A549 treated with DMSO at 1 μM for 4 hours (cell line): Measurements from ENCODE around the gene PSMD2. TPM values are rescaled to one million over a fixed set of nuclear protein-coding genes. Genes with fewer than 3 reads are reported as not detected.

Experiments used
- total RNA-seq: library from RNA; stranded (reverse); fragments of 200-300 nt; extraction: Qiagen RNA extraction; gene quantifications from 5 replicates; pipeline ENCODE4 v1.2.3, GENCODE V29; 2022; ENCODE audit warnings: low read depth

The PSMD2 gene
- 315 to 419 TPM (median 334 TPM) in 5 replicates for total RNA-seq

GRCh38 chr3:184298759-184299487 is at the start of gene PSMD2:
PSMD2 (plus strand) TSS chr3:184299241; CDS start chr3:184299267, 26 bp downstream.

GRCh38 chr3:184249412-184250166 is 49.5 kb upstream of the PSMD2 start, which contains the start of gene EEF1AKMT4:
EEF1AKMT4 (plus strand) TSS chr3:184249672; CDS start chr3:184249695, 23 bp downstream.

GRCh38 chr3:184261270-184261853 is 37.7 kb upstream of the PSMD2 start, which contains the start of gene CAMK2N2:
CAMK2N2 (minus strand) TSS chr3:184261553; CDS start chr3:184261285, 268 bp downstream.

GRCh38 chr3:184275961-184276910 is 22.8 kb upstream of the PSMD2 start, which contains the start of gene ECE2:
ECE2 (plus strand) TSS chr3:184276022; CDS start chr3:184276154, 132 bp downstream.

GRCh38 chr3:184314363-184314699 is 15.3 kb downstream of the PSMD2 start, which contains the start of gene EIF4G1:
EIF4G1 (plus strand) TSS chr3:184314606; CDS start chr3:184315797, 1,191 bp downstream.

GRCh38 chr3:184337399-184337714 is 38.3 kb downstream of the PSMD2 start, which contains the start of gene FAM131A:
FAM131A (plus strand) TSS chr3:184337600; CDS start chr3:184337631, 31 bp downstream.

Other genes with a start within 250 kb of the PSMD2 start
- not detected in 5 replicates for gene HTR3C, start 246.2 kb upstream of the PSMD2 start, total RNA-seq
- gene HTR3E, start 202.2 kb upstream of the PSMD2 start, total RNA-seq: not detected in 5 replicates
- 26.5 to 31.2 TPM (median 30.9 TPM) in 5 replicates for gene EIF2B5, start 163.9 kb upstream of the PSMD2 start, total RNA-seq
- 18.3 to 29.0 TPM (median 24.6 TPM) in 5 replicates for gene DVL3, start 143.9 kb upstream of the PSMD2 start, total RNA-seq
- gene AP2M1, start 124.4 kb upstream of the PSMD2 start, total RNA-seq: 296 to 327 TPM (median 312 TPM) in 5 replicates
- gene ABCF3, start 113.0 kb upstream of the PSMD2 start, total RNA-seq: 32.6 to 37.7 TPM (median 33.9 TPM) in 5 replicates
- gene VWA5B2, start 69.7 kb upstream of the PSMD2 start, total RNA-seq: 0.38 to 0.56 TPM (median 0.48 TPM) in 5 replicates
- gene ALG3, start 50.3 kb upstream of the PSMD2 start, total RNA-seq: 63.7 to 82.1 TPM (median 70.1 TPM) in 5 replicates
- gene EEF1AKMT4, start 49.6 kb upstream of the PSMD2 start, total RNA-seq: 11.0 to 13.5 TPM (median 12.2 TPM) in 5 replicates
- 0.90 to 1.7 TPM (median 1.1 TPM) in 5 replicates for gene CAMK2N2, start 37.7 kb upstream of the PSMD2 start, total RNA-seq
- gene ECE2, start 23.2 kb upstream of the PSMD2 start, total RNA-seq: not detected in 5 replicates
- gene EIF4G1, start 15.4 kb downstream of the PSMD2 start, total RNA-seq: 252 to 292 TPM (median 278 TPM) in 5 replicates
- 8.9 to 10.6 TPM (median 10.4 TPM) in 5 replicates for gene FAM131A, start 38.4 kb downstream of the PSMD2 start, total RNA-seq
- 4.7 to 5.4 TPM (median 5.2 TPM) in 5 replicates for gene CLCN2, start 62.4 kb downstream of the PSMD2 start, total RNA-seq
- 73.1 to 83.9 TPM (median 75.8 TPM) in 5 replicates for gene POLR2H, start 62.5 kb downstream of the PSMD2 start, total RNA-seq
- gene THPO, start 79.0 kb downstream of the PSMD2 start, total RNA-seq: not detected in 5 replicates
- 0.10 to 0.17 TPM (median 0.16 TPM) in 5 replicates for gene CHRD, start 80.8 kb downstream of the PSMD2 start, total RNA-seq